Measurements from ENCODE around the gene HPS3. TPM values are rescaled to one million over a fixed set of nuclear protein-coding genes. Genes with fewer than 3 reads are reported as not detected.
A peak's percentile ranks its signal among the peaks of the same experiment; 100 is the strongest.

HPS3 gene
- total and polyA plus RNA-seq, 2 donors from 2014 or later = 16.9 to 29.4 TPM

DNA sequence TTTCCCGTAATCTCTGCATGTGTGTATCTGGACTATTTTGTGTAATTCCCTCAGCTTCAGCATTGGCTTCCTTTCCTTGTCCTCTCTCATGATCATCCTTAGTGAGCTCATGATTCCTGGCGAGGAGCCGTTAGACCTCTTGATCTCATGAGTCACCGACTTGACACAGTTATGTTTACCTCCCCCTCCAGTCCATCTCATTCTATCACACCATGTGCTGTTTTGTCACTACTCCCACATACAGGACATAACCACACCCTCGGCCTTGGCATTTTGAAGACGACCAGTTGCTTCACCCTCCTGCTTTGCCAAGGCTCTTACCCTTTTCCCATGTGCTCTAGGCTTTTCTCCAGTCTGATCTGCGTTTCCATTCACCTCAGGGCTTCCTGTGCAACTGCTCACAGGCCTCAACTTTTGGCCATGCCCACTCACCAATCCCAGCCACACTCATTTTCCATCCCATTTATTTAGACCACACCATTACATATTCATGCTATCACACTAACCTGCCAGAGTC lies 50.7 kb downstream of the HPS3 start:
- FAIRE-seq = peak; percentile 50
- no peak overlapping the region for H3K9ac ChIP-seq (ENCODE audit: low read length in 3 of 3)
- no peak for TF ChIP-seq CTCF (IDR thresholded peaks at IDR 0.05; ENCODE audit: borderline replicate concordance, extremely low read depth, insufficient read depth)
- peaks cover 0 to 6% (median 0%) of the 10 kb centered on the region in 3 donors for H3K4me1 ChIP-seq (ENCODE audit: control insufficient read depth in 2 of 3, insufficient read depth in 2 of 3, low read depth in 1 of 3, low read length in 3 of 3)
- peaks cover 0 to 3% (median 0%) of the 10 kb centered on the region in 3 donors for H3K36me3 ChIP-seq (ENCODE audit: control insufficient read depth in 2 of 3, insufficient read depth in 3 of 3, low read length in 3 of 3)
- DNase-seq = peak in 3 of 5 donors; percentile 19 to 82 (median 67)
- intact Hi-C loops (cut with DNase I) = no loop called here
- peak overlapping the region; percentile 20 to 66 for H3K27ac ChIP-seq (ENCODE audit: low read depth in 2 of 2, low read length in 2 of 2)
- no peaks in the 10 kb centered on the region for H3K27me3 ChIP-seq (ENCODE audit: control insufficient read depth, insufficient read depth, low read length)
- H3K4me3 ChIP-seq (ENCODE audit: low read length in 3 of 3) = no peak overlapping the region
- no peaks in the 10 kb centered on the region for H3K9me3 ChIP-seq (ENCODE audit: control insufficient read depth in 2 of 3, insufficient read depth in 1 of 3, low read length in 3 of 3)

DNA sequence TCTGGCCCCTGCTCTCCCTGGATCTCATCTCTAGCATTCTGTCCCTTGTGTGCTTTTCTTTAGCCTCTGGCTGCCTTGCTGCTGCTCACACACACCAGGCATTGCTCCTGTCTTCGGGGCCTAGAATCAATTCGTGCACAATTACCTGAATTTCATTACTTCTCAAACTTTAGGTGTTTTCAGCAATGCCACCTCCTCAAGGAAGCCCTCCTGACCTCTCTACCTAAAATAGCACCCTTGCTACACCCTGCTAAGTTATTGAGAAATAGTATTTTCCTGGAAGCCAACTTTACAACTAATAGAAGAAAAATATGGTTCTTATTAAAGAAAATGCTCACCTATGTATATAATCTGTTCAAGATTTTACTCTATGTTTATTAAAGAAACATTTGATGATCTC lies 51.7 kb downstream of the HPS3 start:
- H3K4me1 ChIP-seq (ENCODE audit: control insufficient read depth in 2 of 3, insufficient read depth in 2 of 3, low read depth in 1 of 3, low read length in 3 of 3) = peaks cover 0 to 6% (median 0%) of the 10 kb centered on the region in 3 donors
- FAIRE-seq (no peak), DNase-seq (no peak)
- H3K9me3 ChIP-seq (ENCODE audit: control insufficient read depth in 2 of 3, insufficient read depth in 1 of 3, low read length in 3 of 3) = no peaks in the 10 kb centered on the region
- H3K27ac ChIP-seq (ENCODE audit: low read depth in 2 of 2, low read length in 2 of 2) = no peak overlapping the region
- TF ChIP-seq CTCF (IDR thresholded peaks at IDR 0.05; ENCODE audit: borderline replicate concordance, extremely low read depth, insufficient read depth) = no peak
- no peak overlapping the region for H3K4me3 ChIP-seq (ENCODE audit: low read length in 3 of 3)
- H3K27me3 ChIP-seq (ENCODE audit: control insufficient read depth, insufficient read depth, low read length) = no peaks in the 10 kb centered on the region
- peaks cover 0 to 3% (median 0%) of the 10 kb centered on the region in 3 donors for H3K36me3 ChIP-seq (ENCODE audit: control insufficient read depth in 2 of 3, insufficient read depth in 3 of 3, low read length in 3 of 3)
- no peak overlapping the region for H3K9ac ChIP-seq (ENCODE audit: low read length in 3 of 3)
- intact Hi-C loops (cut with DNase I) = no loop called here

- H3K36me3 ChIP-seq (ENCODE audit: control insufficient read depth in 2 of 3, insufficient read depth in 3 of 3, low read length in 3 of 3) = no peaks in the 10 kb centered on the region
- no peak overlapping the region for H3K27ac ChIP-seq (ENCODE audit: low read depth in 2 of 2, low read length in 2 of 2)
- no peak for DNase-seq
- FAIRE-seq = no peak
- no peaks in the 10 kb centered on the region for H3K9me3 ChIP-seq (ENCODE audit: control insufficient read depth in 2 of 3, insufficient read depth in 1 of 3, low read length in 3 of 3)
- H3K4me1 ChIP-seq (ENCODE audit: control insufficient read depth in 2 of 3, insufficient read depth in 2 of 3, low read depth in 1 of 3, low read length in 3 of 3) = no peaks in the 10 kb centered on the region
- TF ChIP-seq CTCF (IDR thresholded peaks at IDR 0.05; ENCODE audit: borderline replicate concordance, extremely low read depth, insufficient read depth) = no peak
- no peak overlapping the region for H3K4me3 ChIP-seq (ENCODE audit: low read length in 3 of 3)
- H3K27me3 ChIP-seq (ENCODE audit: control insufficient read depth, insufficient read depth, low read length) = no peaks in the 10 kb centered on the region
- intact Hi-C loops (cut with DNase I) = no loop called here
- H3K9ac ChIP-seq (ENCODE audit: low read length in 3 of 3) = no peak overlapping the region
Measured at GRCh38 chr3:149186219-149186618, 56.8 kb downstream of the HPS3 start.

GRCh38 chr3:149186721-149187120 lies 57.3 kb downstream of the HPS3 start:
- Histone ChIP-seq H3K27ac (ENCODE audit: low read depth in 2 of 2, low read length in 2 of 2) (no peak overlapping the region), H3K9ac (ENCODE audit: low read length in 3 of 3) (no peak overlapping the region), H3K4me3 (ENCODE audit: low read length in 3 of 3) (no peak overlapping the region), H3K36me3 (ENCODE audit: control insufficient read depth in 2 of 3, insufficient read depth in 3 of 3, low read length in 3 of 3) (no peaks in the 10 kb centered on the region), H3K4me1 (ENCODE audit: control insufficient read depth in 2 of 3, insufficient read depth in 2 of 3, low read depth in 1 of 3, low read length in 3 of 3) (no peaks in the 10 kb centered on the region), H3K9me3 (ENCODE audit: control insufficient read depth in 2 of 3, insufficient read depth in 1 of 3, low read length in 3 of 3) (no peaks in the 10 kb centered on the region), H3K27me3 (ENCODE audit: control insufficient read depth, insufficient read depth, low read length) (no peaks in the 10 kb centered on the region)
- no peak for TF ChIP-seq CTCF (IDR thresholded peaks at IDR 0.05; ENCODE audit: borderline replicate concordance, extremely low read depth, insufficient read depth)
- FAIRE-seq (no peak), DNase-seq (no peak)
- intact Hi-C loops (cut with DNase I) = no loop called here

Measured in kidney (tissue), 14 donors.